Breast epithelium (tissue), 4 donors: ENCODE results near the gene PPDPF. TPM values are rescaled to one million over a fixed set of nuclear protein-coding genes. Genes with fewer than 3 reads are reported as not detected.

Experiments used
- DNase-seq, 2 donors: peaks; one replicate each; pipeline ENCODE4 v3.0.0-alpha.2; 2019; ENCODE audit warnings: low spot score in 2 of 2
- H3K27ac ChIP-seq, 2 donors: fragments of 200-600 bp; sonication (generic) in 1 of 2; one replicate each; pipeline ENCODE4 v1.5.1; 2016 to 2019; ENCODE audit warnings: mild to moderate bottlenecking in 1 of 2
- H3K27me3 ChIP-seq, 2 donors: fragments of 200-600 bp; sonication (generic) in 1 of 2; one replicate each; pipeline versions ENCODE4 v1.5.1 to v1.6.0; 2017 to 2019; ENCODE audit warnings: control low read depth in 1 of 2, mild to moderate bottlenecking in 1 of 2
- H3K36me3 ChIP-seq: fragments of 200-600 bp; one replicate; pipeline ENCODE4 v1.5.1; 2019
- H3K4me1 ChIP-seq, 2 donors: fragments of 200-600 bp; sonication (generic); one replicate each; pipeline ENCODE4 v1.5.1; 2016 to 2019; ENCODE audit warnings: control low read depth in 1 of 2
- H3K4me3 ChIP-seq, 3 donors: fragments of 200-600 bp; sonication (generic); 1 replicate in 2 of 3; 2 replicates in 1 of 3; pipeline ENCODE4 v1.5.1; 2016 to 2019; ENCODE audit warnings: mild to moderate bottlenecking in 3 of 3, moderate library complexity in 2 of 3
- H3K9me3 ChIP-seq, 2 donors: fragments of 200-600 bp; sonication (generic) in 1 of 2; one replicate each; pipeline ENCODE4 v1.5.1; 2016 to 2019; ENCODE audit warnings: control low read depth in 1 of 2
- CTCF ChIP-seq, 3 donors: fragments of 450-650 bp; IDR thresholded peaks; one replicate each; pipeline ENCODE4 v1.5.1; 2016 to 2017; ENCODE audit warnings: antibody characterized with exemption in 3 of 3, mild to moderate bottlenecking in 3 of 3, moderate library complexity in 3 of 3
- POLR2A ChIP-seq: fragments of 450-650 bp; IDR thresholded peaks from one replicate; pipeline ENCODE4 v1.6.1; 2016; ENCODE audit warnings: antibody characterized with exemption, mild to moderate bottlenecking, moderate library complexity
- POLR2AphosphoS5 ChIP-seq, 3 donors: sonication (generic); formaldehyde crosslinking; IDR thresholded peaks; one replicate each; pipeline ENCODE4 v1.6.1; 2017; ENCODE audit warnings: antibody characterized with exemption in 3 of 3
- intact Hi-C: fragments of 100-400 bp; cut with DNase I; formaldehyde crosslinking; loops from one replicate; pipeline ENCODE4 v1.15.1; 2023; ENCODE audit warnings: low total_unique reads
- total RNA-seq, 3 donors: library from RNA; depleted of rRNA; stranded (reverse); fragments of >200 nt; gene quantifications; one replicate each; pipeline ENCODE4 v1.1.0, GENCODE V29; 2016

PPDPF gene
- total RNA-seq, 3 donors from 2014 or later = 71.8 to 151 (median 133) TPM

- Histone ChIP-seq H3K4me1 (peaks cover 10% of the 10 kb centered on the region in 2 donors), H3K27me3 (peaks cover 7 to 10% of the 10 kb centered on the region in 2 donors), H3K9me3 (no peaks in the 10 kb centered on the region), H3K4me3 (no peak overlapping the region), H3K36me3 (no peaks in the 10 kb centered on the region), H3K27ac (peak overlapping the region in 1 of 2 donors; percentile 12)
- intact Hi-C loops = loop anchor here (10.0 kb wide), 1 partner anchor 101 kb away; no protein-coding TSS in a partner anchor
- TF ChIP-seq POLR2A = no peak
- no peak for TF ChIP-seq CTCF (IDR thresholded peaks at IDR 0.05)
- TF ChIP-seq POLR2AphosphoS5 (IDR thresholded peaks at IDR 0.05) = no peak
- no peak for DNase-seq
Measured at GRCh38 chr20:63533388-63533787, 12.8 kb downstream of the PPDPF start.

GRCh38 chr20:63533871-63534393 is 13.4 kb downstream of the PPDPF start:
- TF ChIP-seq POLR2AphosphoS5 (IDR thresholded peaks at IDR 0.05) = no peak
- no peak for TF ChIP-seq POLR2A
- no peak for TF ChIP-seq CTCF (IDR thresholded peaks at IDR 0.05)
- H3K9me3 ChIP-seq = no peaks in the 10 kb centered on the region
- H3K36me3 ChIP-seq = no peaks in the 10 kb centered on the region
- DNase-seq = no peak
- peaks cover 10 to 12% of the 10 kb centered on the region in 2 donors for H3K4me1 ChIP-seq
- intact Hi-C loops = loop anchor here (10.0 kb wide), 1 partner anchor 101 kb away; no protein-coding TSS in a partner anchor
- peak overlapping the region in 2 of 3 donors; percentile 11 to 48 for H3K4me3 ChIP-seq
- H3K27me3 ChIP-seq = peaks cover 7 to 10% of the 10 kb centered on the region in 2 donors
- H3K27ac ChIP-seq = peak overlapping the region in 1 of 2 donors; percentile 12

GRCh38 chr20:63534427-63534830 is 13.9 kb downstream of the PPDPF start:
- Histone ChIP-seq H3K4me1 (peaks cover 10 to 17% of the 10 kb centered on the region in 2 donors), H3K36me3 (no peaks in the 10 kb centered on the region), H3K27me3 (peaks cover 7 to 10% of the 10 kb centered on the region in 2 donors), H3K9me3 (no peaks in the 10 kb centered on the region), H3K4me3 (peak overlapping the region in 2 of 3 donors; percentile 11 to 48), H3K27ac (no peak overlapping the region)
- TF ChIP-seq CTCF (IDR thresholded peaks at IDR 0.05) (no peak), POLR2A (no peak), POLR2AphosphoS5 (IDR thresholded peaks at IDR 0.05) (no peak)
- intact Hi-C loops = loop anchor here (10.0 kb wide), 1 partner anchor 100 kb away; no protein-coding TSS in a partner anchor
- no peak for DNase-seq

- Histone ChIP-seq H3K4me3 (peak overlapping the region in 1 of 3 donors; percentile 48), H3K27ac (no peak overlapping the region), H3K36me3 (no peaks in the 10 kb centered on the region), H3K4me1 (peaks cover 10 to 17% of the 10 kb centered on the region in 2 donors), H3K9me3 (no peaks in the 10 kb centered on the region), H3K27me3 (peaks cover 7 to 10% of the 10 kb centered on the region in 2 donors)
- DNase-seq = no peak
- TF ChIP-seq POLR2A (no peak), POLR2AphosphoS5 (IDR thresholded peaks at IDR 0.05) (no peak), CTCF (IDR thresholded peaks at IDR 0.05) (no peak)
- intact Hi-C loops = loop anchor here (5.0 to 10.0 kb wide), 2 partner anchors 100 to 437 kb away; no protein-coding TSS in a partner anchor
Measured at GRCh38 chr20:63534831-63535651, 14.5 kb downstream of the PPDPF start.
